Gastrocnemius medialis (tissue), 4 donors: ENCODE results near the gene ZNF292. TPM values are rescaled to one million over a fixed set of nuclear protein-coding genes. Genes with fewer than 3 reads are reported as not detected.

Experiments
- ATAC-seq, 2 donors: fragments of 150-250 bp; one replicate each; pipeline ENCODE4 v1.9.1; 2016
- DNase-seq, 2 donors: peaks; one replicate each; pipeline ENCODE4 v3.0.0-alpha.2; 2019
- H3K27ac ChIP-seq, 4 donors: fragments of 200-600 bp; sonication (generic); 1 replicate in 1 of 4; 2 replicates in 3 of 4; pipeline ENCODE4 v1.5.1; 2016 to 2018; ENCODE audit warnings: mild to moderate bottlenecking in 2 of 4, moderate library complexity in 1 of 4
- H3K27me3 ChIP-seq, 3 donors: fragments of 200-600 bp; sonication (generic) in 2 of 3; 1 replicate in 1 of 3; 2 replicates in 2 of 3; pipeline versions ENCODE4 v1.5.1 to v1.6.0; 2016 to 2019; ENCODE audit warnings: mild to moderate bottlenecking in 1 of 3, moderate library complexity in 1 of 3
- H3K36me3 ChIP-seq, 2 donors: fragments of 200-600 bp; sonication (generic) in 1 of 2; one replicate each; pipeline ENCODE4 v1.5.1; 2017 to 2018
- H3K4me1 ChIP-seq, 2 donors: fragments of 200-600 bp; sonication (generic) in 1 of 2; one replicate each; pipeline ENCODE4 v1.5.1; 2016 to 2017; ENCODE audit warnings: mild to moderate bottlenecking in 2 of 2
- H3K4me3 ChIP-seq, 4 donors: fragments of 200-600 bp; sonication (generic) in 3 of 4; 1 replicate in 1 of 4; 2 replicates in 3 of 4; pipeline ENCODE4 v1.5.1; 2016 to 2019; ENCODE audit warnings: mild to moderate bottlenecking in 2 of 4
- H3K9me3 ChIP-seq, 3 donors: fragments of 200-600 bp; sonication (generic) in 2 of 3; 1 replicate in 1 of 3; 2 replicates in 2 of 3; pipeline ENCODE4 v1.5.1; 2016 to 2019
- POLR2A ChIP-seq, 2 donors: fragments of 450-650 bp; IDR thresholded peaks; one replicate each; pipeline ENCODE4 v1.6.1; 2017; ENCODE audit warnings: antibody characterized with exemption in 2 of 2, mild to moderate bottlenecking in 2 of 2, moderate library complexity in 2 of 2
- in situ Hi-C, 4 donors: fragments of 200-750 bp; cut with MboI; loops; one replicate each; pipeline versions ENCODE4 v1.15.0 to v1.8.0; 2017; ENCODE audit warnings: low sequenced_read_pairs in 4 of 4
- intact Hi-C: fragments of 100-400 bp; cut with DNase I; formaldehyde crosslinking; loops from one replicate; pipeline ENCODE4 v1.15.1; 2023; ENCODE audit warnings: low total_unique reads
- total RNA-seq, 4 donors: library from RNA; depleted of rRNA; stranded (reverse); fragments of >200 nt; gene quantifications; one replicate each; pipeline versions ENCODE4 v1.1.0 to v1.2.3, GENCODE V29; 2016
- TF ChIP-seq, protein P1 (sequence below), 5 experiments: fragments of 450-650 bp in 3 of 5; fragments of 200-600 bp in 2 of 5; sonication (generic) in 2 of 5; IDR thresholded peaks in 4 of 5; conservative IDR thresholded peaks in 1 of 5; 1 replicate in 4 of 5; 2 replicates in 1 of 5; pipeline ENCODE4 v1.5.1; 2016 to 2019; ENCODE audit warnings: antibody characterized with exemption in 5 of 5, mild to moderate bottlenecking in 3 of 5, moderate library complexity in 3 of 5

ZNF292 gene
- total RNA-seq, 4 donors from 2014 or later: 10.7 to 21.7 (median 11.5) TPM

- Histone ChIP-seq H3K4me1 (no peaks in the 10 kb centered on the region), H3K4me3 (no peak overlapping the region), H3K27me3 (no peaks in the 10 kb centered on the region), H3K9me3 (no peaks in the 10 kb centered on the region), H3K36me3 (no peaks in the 10 kb centered on the region), H3K27ac (no peak overlapping the region)
- intact Hi-C loops (no loop called here), in situ Hi-C loops (no loop called here)
- no peak for DNase-seq
- no peak for ATAC-seq
- TF ChIP-seq, protein P1, sequence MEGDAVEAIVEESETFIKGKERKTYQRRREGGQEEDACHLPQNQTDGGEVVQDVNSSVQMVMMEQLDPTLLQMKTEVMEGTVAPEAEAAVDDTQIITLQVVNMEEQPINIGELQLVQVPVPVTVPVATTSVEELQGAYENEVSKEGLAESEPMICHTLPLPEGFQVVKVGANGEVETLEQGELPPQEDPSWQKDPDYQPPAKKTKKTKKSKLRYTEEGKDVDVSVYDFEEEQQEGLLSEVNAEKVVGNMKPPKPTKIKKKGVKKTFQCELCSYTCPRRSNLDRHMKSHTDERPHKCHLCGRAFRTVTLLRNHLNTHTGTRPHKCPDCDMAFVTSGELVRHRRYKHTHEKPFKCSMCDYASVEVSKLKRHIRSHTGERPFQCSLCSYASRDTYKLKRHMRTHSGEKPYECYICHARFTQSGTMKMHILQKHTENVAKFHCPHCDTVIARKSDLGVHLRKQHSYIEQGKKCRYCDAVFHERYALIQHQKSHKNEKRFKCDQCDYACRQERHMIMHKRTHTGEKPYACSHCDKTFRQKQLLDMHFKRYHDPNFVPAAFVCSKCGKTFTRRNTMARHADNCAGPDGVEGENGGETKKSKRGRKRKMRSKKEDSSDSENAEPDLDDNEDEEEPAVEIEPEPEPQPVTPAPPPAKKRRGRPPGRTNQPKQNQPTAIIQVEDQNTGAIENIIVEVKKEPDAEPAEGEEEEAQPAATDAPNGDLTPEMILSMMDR (IDR thresholded peaks at IDR 0.05 in 4 of 5, conservative IDR thresholded peaks at IDR 0.05 in 1 of 5): no peak
- TF ChIP-seq POLR2A (IDR thresholded peaks at IDR 0.05): no peak
Observed at GRCh38 chr6:87282743-87283142, 127.4 kb downstream of the ZNF292 start.

DNA sequence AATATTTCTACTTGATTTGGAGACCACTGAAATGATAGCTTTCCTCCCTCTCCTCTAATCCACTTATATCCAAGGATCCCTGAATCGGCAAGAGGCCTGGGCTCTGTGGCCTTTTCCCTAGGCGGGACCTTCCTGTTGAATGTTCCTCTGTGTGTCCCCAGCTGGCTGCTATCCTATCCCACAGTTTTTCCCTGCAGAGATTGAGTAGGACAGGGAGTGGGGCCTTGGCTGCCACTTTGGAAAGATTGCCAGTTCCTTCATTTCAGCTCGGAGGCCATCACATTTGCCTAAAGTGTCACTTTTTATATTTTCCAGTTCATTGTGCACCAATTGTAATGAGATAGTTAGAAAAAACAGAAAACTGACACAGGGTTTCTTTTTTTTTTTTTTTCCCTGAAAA is 128.1 kb downstream of the ZNF292 start:
- ATAC-seq (no peak), DNase-seq (no peak)
- TF ChIP-seq, protein P1 (IDR thresholded peaks at IDR 0.05 in 4 of 5, conservative IDR thresholded peaks at IDR 0.05 in 1 of 5): no peak
- TF ChIP-seq POLR2A (IDR thresholded peaks at IDR 0.05): no peak
- H3K4me1 ChIP-seq: no peaks in the 10 kb centered on the region
- no peak overlapping the region for H3K4me3 ChIP-seq
- no peaks in the 10 kb centered on the region for H3K27me3 ChIP-seq
- H3K36me3 ChIP-seq: no peaks in the 10 kb centered on the region
- in situ Hi-C loops: no loop called here
- no peaks in the 10 kb centered on the region for H3K9me3 ChIP-seq
- no peak overlapping the region for H3K27ac ChIP-seq
- intact Hi-C loops: no loop called here

GRCh38 chr6:87287251-87287650 is 131.9 kb downstream of the ZNF292 start:
- Histone ChIP-seq H3K27me3 (no peaks in the 10 kb centered on the region), H3K4me3 (no peak overlapping the region), H3K36me3 (no peaks in the 10 kb centered on the region), H3K4me1 (no peaks in the 10 kb centered on the region), H3K27ac (no peak overlapping the region), H3K9me3 (no peaks in the 10 kb centered on the region)
- intact Hi-C loops (no loop called here), in situ Hi-C loops (no loop called here)
- ATAC-seq: no peak
- no peak for DNase-seq
- TF ChIP-seq POLR2A (IDR thresholded peaks at IDR 0.05): no peak
- TF ChIP-seq, protein P1 (IDR thresholded peaks at IDR 0.05 in 4 of 5, conservative IDR thresholded peaks at IDR 0.05 in 1 of 5): no peak

- H3K4me1 ChIP-seq: no peaks in the 10 kb centered on the region
- DNase-seq (no peak), ATAC-seq (no peak)
- in situ Hi-C loops (no loop called here), intact Hi-C loops (no loop called here)
- TF ChIP-seq POLR2A (IDR thresholded peaks at IDR 0.05): no peak
- TF ChIP-seq, protein P1 (IDR thresholded peaks at IDR 0.05 in 4 of 5, conservative IDR thresholded peaks at IDR 0.05 in 1 of 5): no peak
- no peak overlapping the region for H3K27ac ChIP-seq
- no peaks in the 10 kb centered on the region for H3K9me3 ChIP-seq
- no peaks in the 10 kb centered on the region for H3K27me3 ChIP-seq
- no peak overlapping the region for H3K4me3 ChIP-seq
- H3K36me3 ChIP-seq: no peaks in the 10 kb centered on the region
Observed at GRCh38 chr6:87289571-87289970, 134.2 kb downstream of the ZNF292 start.

GRCh38 chr6:87291883-87292282 is 136.5 kb downstream of the ZNF292 start:
- ATAC-seq (no peak), DNase-seq (no peak)
- Histone ChIP-seq H3K4me3 (no peak overlapping the region), H3K9me3 (no peaks in the 10 kb centered on the region), H3K27ac (no peak overlapping the region), H3K27me3 (no peaks in the 10 kb centered on the region), H3K4me1 (no peaks in the 10 kb centered on the region), H3K36me3 (no peaks in the 10 kb centered on the region)
- TF ChIP-seq POLR2A (IDR thresholded peaks at IDR 0.05): no peak
- TF ChIP-seq, protein P1 (IDR thresholded peaks at IDR 0.05 in 4 of 5, conservative IDR thresholded peaks at IDR 0.05 in 1 of 5): no peak
- intact Hi-C loops: no loop called here
- in situ Hi-C loops: no loop called here
